ENCODE results near the gene UQCC2.

UQCC2 gene

GRCh38 chr6:33740204-33740608 lies 28.7 kb upstream of the UQCC2 start:
- Histone ChIP-seq H2AK5ac (ENCODE audit: low read depth, low read length) (no peak overlapping the region), H3K4me2 (ENCODE audit: insufficient read depth, low read length, poor library complexity, severe bottlenecking) (no peak overlapping the region), H2BK12ac (ENCODE audit: low read length) (no peak overlapping the region), H3K79me1 (ENCODE audit: low read depth, low read length) (no peaks in the 10 kb centered on the region), H3K14ac (ENCODE audit: low read length) (no peak overlapping the region), H2BK120ac (ENCODE audit: low read depth, low read length) (no peak overlapping the region), H3K27ac (replicated peaks; ENCODE audit: low read length) (no peak overlapping the region), H3K18ac (ENCODE audit: low read length) (peak overlapping the region; percentile 13), H2BK15ac (ENCODE audit: low read length) (peak overlapping the region; percentile 43), H3K4ac (ENCODE audit: low read length) (no peak overlapping the region), H3K4me3 (ENCODE audit: low read length in 2 of 2) (no peak overlapping the region), H2BK5ac (ENCODE audit: low read length) (peak overlapping the region; percentile 42), H2AFZ (ENCODE audit: low read length) (no peak overlapping the region), H4K91ac (ENCODE audit: low read depth, low read length, poor library complexity) (no peak overlapping the region), H3K4me1 (ENCODE audit: control insufficient read depth in 2 of 2, insufficient read depth in 1 of 2, low read depth in 1 of 2, low read length in 2 of 2) (peaks cover 7 to 10% of the 10 kb centered on the region in 2 donors), H3K36me3 (replicated peaks in 1 of 2; ENCODE audit: control insufficient read depth in 2 of 2, insufficient read depth in 2 of 2, low read length in 2 of 2) (no peaks in the 10 kb centered on the region), H3K9me3 (replicated peaks in 1 of 2; ENCODE audit: control insufficient read depth in 2 of 2, insufficient read depth in 1 of 2, low read depth in 1 of 2, low read length in 2 of 2) (no peaks in the 10 kb centered on the region), H3K27me3 (ENCODE audit: control insufficient read depth in 3 of 3, insufficient read depth in 3 of 3, low read depth in 1 of 3, low read length in 3 of 3) (peaks cover 0 to 4% (median 2%) of the 10 kb centered on the region in 3 experiments), H4K8ac (ENCODE audit: low read depth, low read length) (no peak overlapping the region), H3K9ac (ENCODE audit: low read depth, low read length, poor library complexity) (no peak overlapping the region), H3K23ac (ENCODE audit: low read depth, low read length, poor library complexity) (no peak overlapping the region)
- no peak for DNase-seq (ENCODE audit: low spot score)
- no CpG with 5 or more reads among the region's 6 CpGs for WGBS, 2 donors (ENCODE audit: extremely low coverage in 2 of 2, insufficient read length in 2 of 2, insufficient replicate concordance in 1 of 2)

GRCh38 chr6:33739571-33739970 lies 28.1 kb upstream of the UQCC2 start:
- Histone ChIP-seq H3K14ac (ENCODE audit: low read length) (no peak overlapping the region), H3K23ac (ENCODE audit: low read depth, low read length, poor library complexity) (no peak overlapping the region), H3K4ac (ENCODE audit: low read length) (no peak overlapping the region), H3K79me1 (ENCODE audit: low read depth, low read length) (no peaks in the 10 kb centered on the region), H2BK5ac (ENCODE audit: low read length) (peak overlapping the region; percentile 42), H3K27ac (replicated peaks; ENCODE audit: low read length) (no peak overlapping the region), H2AK5ac (ENCODE audit: low read depth, low read length) (no peak overlapping the region), H3K9me3 (replicated peaks in 1 of 2; ENCODE audit: control insufficient read depth in 2 of 2, insufficient read depth in 1 of 2, low read depth in 1 of 2, low read length in 2 of 2) (no peaks in the 10 kb centered on the region), H3K27me3 (ENCODE audit: control insufficient read depth in 3 of 3, insufficient read depth in 3 of 3, low read depth in 1 of 3, low read length in 3 of 3) (peaks cover 0 to 4% (median 2%) of the 10 kb centered on the region in 3 experiments), H2AFZ (ENCODE audit: low read length) (no peak overlapping the region), H3K4me2 (ENCODE audit: insufficient read depth, low read length, poor library complexity, severe bottlenecking) (no peak overlapping the region), H4K91ac (ENCODE audit: low read depth, low read length, poor library complexity) (no peak overlapping the region), H3K18ac (ENCODE audit: low read length) (no peak overlapping the region), H3K9ac (ENCODE audit: low read depth, low read length, poor library complexity) (no peak overlapping the region), H3K4me1 (ENCODE audit: control insufficient read depth in 2 of 2, insufficient read depth in 1 of 2, low read depth in 1 of 2, low read length in 2 of 2) (peaks cover 1 to 4% of the 10 kb centered on the region in 2 donors), H2BK15ac (ENCODE audit: low read length) (no peak overlapping the region), H2BK120ac (ENCODE audit: low read depth, low read length) (no peak overlapping the region), H2BK12ac (ENCODE audit: low read length) (no peak overlapping the region), H4K8ac (ENCODE audit: low read depth, low read length) (no peak overlapping the region), H3K4me3 (ENCODE audit: low read length in 2 of 2) (no peak overlapping the region), H3K36me3 (replicated peaks in 1 of 2; ENCODE audit: control insufficient read depth in 2 of 2, insufficient read depth in 2 of 2, low read length in 2 of 2) (no peaks in the 10 kb centered on the region)
- WGBS, 2 donors (ENCODE audit: extremely low coverage in 2 of 2, insufficient read length in 2 of 2, insufficient replicate concordance in 1 of 2), result no CpG with 5 or more reads among the region's 5 CpGs
- no peak for DNase-seq (ENCODE audit: low spot score)

GRCh38 chr6:33738879-33739278 lies 27.4 kb upstream of the UQCC2 start:
- H3K23ac ChIP-seq (ENCODE audit: low read depth, low read length, poor library complexity), result no peak overlapping the region
- no peaks in the 10 kb centered on the region for H3K4me1 ChIP-seq (ENCODE audit: control insufficient read depth in 2 of 2, insufficient read depth in 1 of 2, low read depth in 1 of 2, low read length in 2 of 2)
- peak overlapping the region; percentile 27 for H3K18ac ChIP-seq (ENCODE audit: low read length)
- H2BK5ac ChIP-seq (ENCODE audit: low read length), result peak overlapping the region; percentile 42
- WGBS, 2 donors (ENCODE audit: extremely low coverage in 2 of 2, insufficient read length in 2 of 2, insufficient replicate concordance in 1 of 2), result no CpG with 5 or more reads among the region's 5 CpGs
- no peak overlapping the region for H2BK12ac ChIP-seq (ENCODE audit: low read length)
- no peaks in the 10 kb centered on the region for H3K36me3 ChIP-seq (replicated peaks in 1 of 2; ENCODE audit: control insufficient read depth in 2 of 2, insufficient read depth in 2 of 2, low read length in 2 of 2)
- H2BK120ac ChIP-seq (ENCODE audit: low read depth, low read length), result no peak overlapping the region
- H3K4ac ChIP-seq (ENCODE audit: low read length), result no peak overlapping the region
- no peak overlapping the region for H2AFZ ChIP-seq (ENCODE audit: low read length)
- no peak overlapping the region for H2BK15ac ChIP-seq (ENCODE audit: low read length)
- no peak overlapping the region for H4K91ac ChIP-seq (ENCODE audit: low read depth, low read length, poor library complexity)
- no peak overlapping the region for H3K14ac ChIP-seq (ENCODE audit: low read length)
- peaks cover 0 to 4% (median 2%) of the 10 kb centered on the region in 3 experiments for H3K27me3 ChIP-seq (ENCODE audit: control insufficient read depth in 3 of 3, insufficient read depth in 3 of 3, low read depth in 1 of 3, low read length in 3 of 3)
- no peak overlapping the region for H2AK5ac ChIP-seq (ENCODE audit: low read depth, low read length)
- no peak overlapping the region for H3K27ac ChIP-seq (replicated peaks; ENCODE audit: low read length)
- DNase-seq (ENCODE audit: low spot score), result no peak
- H3K79me1 ChIP-seq (ENCODE audit: low read depth, low read length), result no peaks in the 10 kb centered on the region
- H3K4me3 ChIP-seq (ENCODE audit: low read length in 2 of 2), result no peak overlapping the region
- H3K4me2 ChIP-seq (ENCODE audit: insufficient read depth, low read length, poor library complexity, severe bottlenecking), result no peak overlapping the region
- H4K8ac ChIP-seq (ENCODE audit: low read depth, low read length), result no peak overlapping the region
- no peak overlapping the region for H3K9ac ChIP-seq (ENCODE audit: low read depth, low read length, poor library complexity)
- H3K9me3 ChIP-seq (replicated peaks in 1 of 2; ENCODE audit: control insufficient read depth in 2 of 2, insufficient read depth in 1 of 2, low read depth in 1 of 2, low read length in 2 of 2), result no peaks in the 10 kb centered on the region

- H2BK120ac ChIP-seq (ENCODE audit: low read depth, low read length), result no peak overlapping the region
- no peak overlapping the region for H2BK15ac ChIP-seq (ENCODE audit: low read length)
- no peak overlapping the region for H2BK12ac ChIP-seq (ENCODE audit: low read length)
- no peak overlapping the region for H2BK5ac ChIP-seq (ENCODE audit: low read length)
- H3K14ac ChIP-seq (ENCODE audit: low read length), result no peak overlapping the region
- H3K36me3 ChIP-seq (replicated peaks in 1 of 2; ENCODE audit: control insufficient read depth in 2 of 2, insufficient read depth in 2 of 2, low read length in 2 of 2), result no peaks in the 10 kb centered on the region
- H4K8ac ChIP-seq (ENCODE audit: low read depth, low read length), result no peak overlapping the region
- no peaks in the 10 kb centered on the region for H3K9me3 ChIP-seq (replicated peaks in 1 of 2; ENCODE audit: control insufficient read depth in 2 of 2, insufficient read depth in 1 of 2, low read depth in 1 of 2, low read length in 2 of 2)
- no peak for DNase-seq (ENCODE audit: low spot score)
- no peak overlapping the region for H3K4ac ChIP-seq (ENCODE audit: low read length)
- H3K27me3 ChIP-seq (ENCODE audit: control insufficient read depth in 3 of 3, insufficient read depth in 3 of 3, low read depth in 1 of 3, low read length in 3 of 3), result peaks cover 0 to 4% (median 2%) of the 10 kb centered on the region in 3 experiments
- H3K4me1 ChIP-seq (ENCODE audit: control insufficient read depth in 2 of 2, insufficient read depth in 1 of 2, low read depth in 1 of 2, low read length in 2 of 2), result no peaks in the 10 kb centered on the region
- H3K23ac ChIP-seq (ENCODE audit: low read depth, low read length, poor library complexity), result no peak overlapping the region
- H3K9ac ChIP-seq (ENCODE audit: low read depth, low read length, poor library complexity), result peak overlapping the region; percentile 61
- no peak overlapping the region for H4K91ac ChIP-seq (ENCODE audit: low read depth, low read length, poor library complexity)
- H3K79me1 ChIP-seq (ENCODE audit: low read depth, low read length), result no peaks in the 10 kb centered on the region
- no peak overlapping the region for H2AFZ ChIP-seq (ENCODE audit: low read length)
- H3K4me2 ChIP-seq (ENCODE audit: insufficient read depth, low read length, poor library complexity, severe bottlenecking), result no peak overlapping the region
- no peak overlapping the region for H3K27ac ChIP-seq (replicated peaks; ENCODE audit: low read length)
- no peak overlapping the region for H2AK5ac ChIP-seq (ENCODE audit: low read depth, low read length)
- WGBS, 2 donors (ENCODE audit: extremely low coverage in 2 of 2, insufficient read length in 2 of 2, insufficient replicate concordance in 1 of 2), result no CpG with 5 or more reads among the region's 9 CpGs
- no peak overlapping the region for H3K18ac ChIP-seq (ENCODE audit: low read length)
- no peak overlapping the region for H3K4me3 ChIP-seq (ENCODE audit: low read length in 2 of 2)
Observed at GRCh38 chr6:33738153-33738552, 26.7 kb upstream of the UQCC2 start.
